HG02678 (cell line): ENCODE data around the gene PLEKHM3.
"Not testable (repeated sequence)": the region's sequence is repeated elsewhere in the genome, so short reads cannot be mapped to it uniquely, and the experiment has no call there.

Experiments used
- ATAC-seq: cut with Tn5 transposase; IDR thresholded peaks from one replicate; pipeline ENCODE4 v1.9.1; 2021; ENCODE audit warnings: mild to moderate bottlenecking, moderate library complexity; ENCODE audit not compliant: unreplicated experiment

The PLEKHM3 gene

GRCh38 chr2:207831584-207832248 is 193.6 kb downstream of the PLEKHM3 start:
- ATAC-seq = no peak

GRCh38 chr2:207830778-207831438 is 194.4 kb downstream of the PLEKHM3 start:
- ATAC-seq = no peak

GRCh38 chr2:207828361-207829057 is 196.8 kb downstream of the PLEKHM3 start:
- no peak for ATAC-seq

GRCh38 chr2:207825978-207826377 is 199.3 kb downstream of the PLEKHM3 start:
- no peak for ATAC-seq

GRCh38 chr2:207825045-207825954 is 200.0 kb downstream of the PLEKHM3 start:
- ATAC-seq = no peak

GRCh38 chr2:207823865-207824264 is 201.5 kb downstream of the PLEKHM3 start:
- ATAC-seq = no peak

- ATAC-seq = no peak
These were observed 205.2 kb downstream of the PLEKHM3 start for GRCh38 chr2:207819839-207820784.

- no peak for ATAC-seq
These were observed 206.1 kb downstream of the PLEKHM3 start for GRCh38 chr2:207819021-207819797.

GRCh38 chr2:207816546-207816945 is 208.8 kb downstream of the PLEKHM3 start:
- ATAC-seq = no peak

GRCh38 chr2:207815254-207815653 is 210.1 kb downstream of the PLEKHM3 start:
- no peak for ATAC-seq

GRCh38 chr2:207813942-207814341 is 211.4 kb downstream of the PLEKHM3 start:
- ATAC-seq = no peak

GRCh38 chr2:207813221-207813916 is 212.0 kb downstream of the PLEKHM3 start:
- ATAC-seq = no peak

GRCh38 chr2:207812726-207813080 is 212.6 kb downstream of the PLEKHM3 start:
- ATAC-seq = no peak

- ATAC-seq = no peak
These were observed 213.1 kb downstream of the PLEKHM3 start for GRCh38 chr2:207812058-207812725.

GRCh38 chr2:207811658-207812057 is 213.7 kb downstream of the PLEKHM3 start:
- ATAC-seq = not testable (repeated sequence)

- no peak for ATAC-seq
These were observed 215.0 kb downstream of the PLEKHM3 start for GRCh38 chr2:207810200-207810788.

GRCh38 chr2:207808119-207808518 is 217.2 kb downstream of the PLEKHM3 start:
- ATAC-seq = no peak

GRCh38 chr2:207807516-207807915 is 217.8 kb downstream of the PLEKHM3 start:
- peak; percentile 71 for ATAC-seq
